GM12878 (cell line): ENCODE data around the gene OR5T3. TPM values are rescaled to one million over a fixed set of nuclear protein-coding genes. Genes with fewer than 3 reads are reported as not detected.

Source experiments
- ATAC-seq: fragments of 200-7000 bp; cut with Tn5 transposase; 3 replicates; pipeline ENCODE4 v1.9.1; 2020; ENCODE audit warnings: mild to moderate bottlenecking, moderate library complexity
- BruUV-seq: library from RNA; stranded (reverse); fragments of 400-500 nt; replicated peaks from 2 replicates; lab custom pipeline; 2021; lab: Mats Ljungman, UMichigan
- CTCF ChIA-PET: fragments of 300-600 bp; sonication (Branson Sonifier 250); formaldehyde crosslinking; extraction: SDS; loops from one replicate; lab custom pipeline; 2021; ENCODE audit warnings: inconsistent platforms; lab: Yijun Ruan, JAX
- POLR2A ChIA-PET: fragments of 350-600 bp; formaldehyde crosslinking; extraction: SDS; loops from one replicate; lab custom pipeline; 2021; ENCODE audit warnings: inconsistent platforms; lab: Charles Lee
- RAD21 ChIA-PET: fragments of 300-600 bp; sonication (Branson Sonifier 250); formaldehyde crosslinking; loops from one replicate; lab custom pipeline; 2023; ENCODE audit warnings: antibody characterized with exemption; ENCODE audit not compliant: unreplicated experiment; lab: Charles Lee
- SMC1A ChIA-PET: fragments of 300-600 bp; sonication (Branson Sonifier 250); formaldehyde crosslinking; loops from one replicate; lab custom pipeline; 2023; ENCODE audit not compliant: unreplicated experiment, uncharacterized antibody; lab: Charles Lee
- DNase-seq: peaks from one replicate; pipeline ENCODE4 v3.0.0-alpha.2; 2011; ENCODE audit warnings: low read depth, low spot score
- FAIRE-seq: peaks from 3 replicates; lab custom pipeline; 2011; peaks lifted over from hg19 to GRCh38; lab: Jason Lieb, UNC
- H2AFZ ChIP-seq: 2 replicates; pipeline ENCODE4 v1.6.0; 2011; ENCODE audit warnings: low read depth, low read length, control low read depth; ENCODE audit not compliant: control insufficient read depth
- H3K27ac ChIP-seq: 2 replicates; pipeline ENCODE4 v1.5.1; 2011; ENCODE audit warnings: control low read depth; ENCODE audit not compliant: control insufficient read depth, insufficient read depth
- H3K27me3 ChIP-seq, 2 experiments: replicated peaks in 1 of 2; 2 replicates each; pipeline versions ENCODE4 v1.6.0 to v1.6.1; 2011; ENCODE audit warnings: low read length in 1 of 2; ENCODE audit not compliant: control insufficient read depth in 2 of 2, insufficient read depth in 2 of 2
- H3K36me3 ChIP-seq, 2 experiments: 2 replicates each; pipeline ENCODE4 v1.5.1; 2011; ENCODE audit warnings: low read length in 1 of 2; ENCODE audit not compliant: control insufficient read depth in 2 of 2, insufficient read depth in 2 of 2
- H3K4me1 ChIP-seq: 2 replicates; pipeline ENCODE4 v1.6.1; 2011; ENCODE audit warnings: mild to moderate bottlenecking, low read length, moderate library complexity, mixed read lengths; ENCODE audit not compliant: control insufficient read depth, insufficient read depth
- H3K4me2 ChIP-seq: 2 replicates; pipeline ENCODE4 v1.6.0; 2011; ENCODE audit warnings: control low read depth; ENCODE audit not compliant: control insufficient read depth, insufficient read depth
- H3K4me3 ChIP-seq: fragments of 200-600 bp; sonication (generic); 2 replicates; pipeline ENCODE4 v1.5.1; 2016
- H3K79me2 ChIP-seq: 2 replicates; pipeline ENCODE4 v1.6.0; 2011; ENCODE audit warnings: low read length; ENCODE audit not compliant: control insufficient read depth, insufficient read depth
- H3K9ac ChIP-seq: 2 replicates; pipeline ENCODE4 v1.8.0; 2011; ENCODE audit warnings: low read length, control low read depth, mixed read lengths; ENCODE audit not compliant: control insufficient read depth, insufficient read depth
- H3K9me3 ChIP-seq: replicated peaks from 3 replicates; pipeline ENCODE4 v1.5.1; 2011; ENCODE audit warnings: mild to moderate bottlenecking, low read length; ENCODE audit not compliant: control insufficient read depth, insufficient read depth
- H4K20me1 ChIP-seq: 2 replicates; pipeline ENCODE4 v1.6.0; 2011; ENCODE audit not compliant: control insufficient read depth, insufficient read depth
- ATF7 ChIP-seq: fragments of 450-650 bp; IDR thresholded peaks from 2 replicates; pipeline ENCODE4 v1.6.1; 2016; ENCODE audit warnings: low read depth, mild to moderate bottlenecking
- BMI1 ChIP-seq: fragments of 450-650 bp; IDR thresholded peaks from 2 replicates; pipeline ENCODE4 v1.6.1; 2016; ENCODE audit warnings: mild to moderate bottlenecking, moderate library complexity, borderline replicate concordance
- CHD4 ChIP-seq: fragments of 200-600 bp; sonication (generic); IDR thresholded peaks from 2 replicates; pipeline ENCODE4 v1.6.1; 2016; ENCODE audit warnings: mild to moderate bottlenecking
- CTCF ChIP-seq, 3 experiments: IDR thresholded peaks in 2 of 3; conservative IDR thresholded peaks in 1 of 3; 2 replicates each; pipeline ENCODE4 v1.5.1; 2011; ENCODE audit warnings: low read depth in 3 of 3, low read length in 3 of 3, mild to moderate bottlenecking in 3 of 3, control low read depth in 2 of 3, moderate library complexity in 2 of 3, inconsistent platforms in 1 of 3, mixed read lengths in 1 of 3; ENCODE audit not compliant: control insufficient read depth in 2 of 3, insufficient read depth in 1 of 3; ENCODE audit errors: extremely low read depth in 1 of 3
- HDGF ChIP-seq: fragments of 450-650 bp; IDR thresholded peaks from 2 replicates; pipeline ENCODE4 v1.6.1; 2016; ENCODE audit warnings: antibody characterized with exemption
- HSF1 ChIP-seq: fragments of 150-350 bp; IDR thresholded peaks from 2 replicates; pipeline ENCODE4 v1.6.1; 2014; ENCODE audit warnings: mild to moderate bottlenecking, low read depth, low read length
- IKZF1 ChIP-seq: fragments of 450-650 bp; conservative IDR thresholded peaks from 2 replicates; pipeline ENCODE4 v1.6.1; 2017; ENCODE audit warnings: antibody characterized with exemption, mild to moderate bottlenecking
- IRF4 ChIP-seq: IDR thresholded peaks from 2 replicates; pipeline ENCODE4 v1.6.1; 2011; ENCODE audit warnings: low read depth, low read length
- KLF5 ChIP-seq: fragments of 450-650 bp; IDR thresholded peaks from 2 replicates; pipeline ENCODE4 v1.6.1; 2014; ENCODE audit warnings: mild to moderate bottlenecking; ENCODE audit not compliant: partially characterized antibody
- LARP7 ChIP-seq: fragments of 450-650 bp; IDR thresholded peaks from 2 replicates; pipeline ENCODE4 v1.6.1; 2017; ENCODE audit warnings: mild to moderate bottlenecking
- MYC ChIP-seq: IDR thresholded peaks from 2 replicates; pipeline ENCODE4 v1.6.1; 2011; ENCODE audit warnings: mild to moderate bottlenecking, low read length, moderate library complexity, inconsistent platforms; ENCODE audit not compliant: insufficient read depth, insufficient replicate concordance, insufficient read length, severe bottlenecking
- NFXL1 ChIP-seq: fragments of 450-650 bp; IDR thresholded peaks from 2 replicates; pipeline ENCODE4 v1.6.1; 2017; ENCODE audit warnings: antibody characterized with exemption, mild to moderate bottlenecking, borderline replicate concordance
- NFYB ChIP-seq: IDR thresholded peaks from 2 replicates; pipeline ENCODE4 v1.6.1; 2011; ENCODE audit warnings: low read depth, mild to moderate bottlenecking, low read length, improper control_type of control experiment, moderate library complexity; ENCODE audit not compliant: insufficient read depth
- PAX5 ChIP-seq: IDR thresholded peaks from 2 replicates; pipeline ENCODE4 v1.6.1; 2011; ENCODE audit warnings: low read depth, low read length, borderline replicate concordance
- TCF12 ChIP-seq: IDR thresholded peaks from 2 replicates; pipeline ENCODE4 v1.6.1; 2011; ENCODE audit warnings: low read depth, mild to moderate bottlenecking, low read length
- YBX1 ChIP-seq: fragments of 450-650 bp; IDR thresholded peaks from 2 replicates; pipeline ENCODE4 v1.6.1; 2016; ENCODE audit warnings: antibody characterized with exemption
- ZBTB40 ChIP-seq: fragments of 450-650 bp; IDR thresholded peaks from 2 replicates; pipeline ENCODE4 v1.6.1; 2016; ENCODE audit warnings: mild to moderate bottlenecking, moderate library complexity, borderline replicate concordance
- ZNF207 ChIP-seq: fragments of 450-650 bp; IDR thresholded peaks from 2 replicates; pipeline ENCODE4 v1.6.1; 2014; ENCODE audit warnings: antibody characterized with exemption, mild to moderate bottlenecking, borderline replicate concordance
- in situ Hi-C: fragments of 300-500 bp; cut with MboI; formaldehyde crosslinking; loops from 9 replicates; pipeline ENCODE4 v1.14.3; 2018; ENCODE audit warnings: mixed read lengths
- intact Hi-C: fragments of 100-400 bp; cut with micrococcal nuclease; formaldehyde crosslinking; loops from one replicate; pipeline ENCODE4 v1.14.2; 2022; ENCODE audit not compliant: unreplicated experiment
- polyA plus RNA-seq, 11 experiments: library from polyadenylated mRNA; depleted of rRNA in 4 of 11; unstranded in 6 of 11; stranded (reverse) in 5 of 11; fragments of >200 nt; fragmentation: Nextera tagmentation in 4 of 11; fragmentation: Illumina TruSeq in 1 of 11; extraction: Ambion mirVana in 4 of 11; extraction: Trizol in 1 of 11; gene quantifications; 1 replicate in 1 of 11; 2 replicates in 10 of 11; pipeline versions ENCODE4 v1.2.1 to v1.2.3, GENCODE V29; 2011 to 2016; ENCODE audit warnings: inconsistent platforms in 2 of 11, missing spikeins in 2 of 11, low read depth in 1 of 11
- total RNA-seq, 4 experiments: library from RNA; depleted of rRNA in 3 of 4; stranded (reverse); fragments of >200 nt in 3 of 4; fragmentation: Illumina TruSeq in 1 of 4; extraction: Trizol in 1 of 4; gene quantifications; 2 replicates each; pipeline versions ENCODE4 v1.2.1 to v1.2.3, GENCODE V29; 2013 to 2021

The OR5T3 gene
- total and polyA plus RNA-seq, 10 of the 15 experiments (the other 5 are each of a cell fraction or from before 2014, with no cell fraction given) = not detected

GRCh38 chr11:56273854-56274253, 21.8 kb downstream of the OR5T3 start, which contains the start of gene OR5T1:
Gene OR5T1, plus strand, starts transcription at chr11:56274154. Its CDS starts 1,485 bp downstream, at chr11:56275639.
- in situ Hi-C loops = no loop called here
- H3K4me1 ChIP-seq = no peaks in the 10 kb centered on the region
- SMC1A ChIA-PET = interaction anchor here (0.6 kb wide), 1 partner anchor 13 kb away, joined by 4 read pairs; no protein-coding TSS in a partner anchor
- no peak within 1 kb of the TSS for H3K4me2 ChIP-seq
- no peaks in the 10 kb centered on the region for H3K79me2 ChIP-seq
- no peaks in the 10 kb centered on the region for H4K20me1 ChIP-seq
- H3K27ac ChIP-seq = no peak within 1 kb of the TSS
- TF ChIP-seq NFYB (no peak), BMI1 (no peak), IRF4 (no peak), ATF7 (no peak), HDGF (no peak), NFXL1 (no peak), PAX5 (no peak), CTCF (IDR thresholded peaks at IDR 0.05 in 2 of 3, conservative IDR thresholded peaks at IDR 0.05 in 1 of 3; ENCODE audit: control insufficient read depth in 2 of 3, extremely low read depth in 1 of 3, insufficient read depth in 1 of 3, low read depth in 3 of 3, low read length in 3 of 3) (no peak), HSF1 (no peak), MYC (no peak), ZBTB40 (no peak), ZNF207 (no peak), CHD4 (no peak), IKZF1 (no peak), YBX1 (no peak), LARP7 (no peak), KLF5 (no peak), TCF12 (no peak)
- RAD21 ChIA-PET = no interaction called here
- no peak within 1 kb of the TSS for H2AFZ ChIP-seq
- POLR2A ChIA-PET = no interaction called here
- no peaks in the 10 kb centered on the region for H3K36me3 ChIP-seq
- no TSS peak for BruUV-seq
- ATAC-seq = no peak
- no peak for FAIRE-seq
- intact Hi-C loops = no loop called here
- no peak within 1 kb of the TSS for H3K4me3 ChIP-seq
- no peaks in the 10 kb centered on the region for H3K9me3 ChIP-seq
- CTCF ChIA-PET = no interaction called here
- H3K27me3 ChIP-seq = no peaks in the 10 kb centered on the region
- DNase-seq = no peak
- H3K9ac ChIP-seq = no peak within 1 kb of the TSS
